ENCODE measurements around the gene KATNBL1.
"Not testable (repeated sequence)": the region's sequence is repeated elsewhere in the genome, so short reads cannot be mapped to it uniquely, and the experiment has no call there.

The KATNBL1 gene

GRCh38 chr15:34122771-34123183 lies 87.1 kb downstream of the KATNBL1 start:
- Mint-ChIP-seq H3K9me3 (no peaks in the 10 kb centered on the region), H3K4me3 (no peak overlapping the region), H3K4me1 (peaks cover 49% of the 10 kb centered on the region), H3K36me3 (ENCODE audit: low read depth) (no peaks in the 10 kb centered on the region), H3K27me3 (ENCODE audit: low read depth) (no peaks in the 10 kb centered on the region), H3K27ac (peak overlapping the region in 2 of 3 experiments; percentile 10 to 29)
- TF ChIP-seq, protein P1, sequence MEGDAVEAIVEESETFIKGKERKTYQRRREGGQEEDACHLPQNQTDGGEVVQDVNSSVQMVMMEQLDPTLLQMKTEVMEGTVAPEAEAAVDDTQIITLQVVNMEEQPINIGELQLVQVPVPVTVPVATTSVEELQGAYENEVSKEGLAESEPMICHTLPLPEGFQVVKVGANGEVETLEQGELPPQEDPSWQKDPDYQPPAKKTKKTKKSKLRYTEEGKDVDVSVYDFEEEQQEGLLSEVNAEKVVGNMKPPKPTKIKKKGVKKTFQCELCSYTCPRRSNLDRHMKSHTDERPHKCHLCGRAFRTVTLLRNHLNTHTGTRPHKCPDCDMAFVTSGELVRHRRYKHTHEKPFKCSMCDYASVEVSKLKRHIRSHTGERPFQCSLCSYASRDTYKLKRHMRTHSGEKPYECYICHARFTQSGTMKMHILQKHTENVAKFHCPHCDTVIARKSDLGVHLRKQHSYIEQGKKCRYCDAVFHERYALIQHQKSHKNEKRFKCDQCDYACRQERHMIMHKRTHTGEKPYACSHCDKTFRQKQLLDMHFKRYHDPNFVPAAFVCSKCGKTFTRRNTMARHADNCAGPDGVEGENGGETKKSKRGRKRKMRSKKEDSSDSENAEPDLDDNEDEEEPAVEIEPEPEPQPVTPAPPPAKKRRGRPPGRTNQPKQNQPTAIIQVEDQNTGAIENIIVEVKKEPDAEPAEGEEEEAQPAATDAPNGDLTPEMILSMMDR (IDR thresholded peaks at IDR 0.05; ENCODE audit: unreplicated experiment in 3 of 3): no peak

DNA sequence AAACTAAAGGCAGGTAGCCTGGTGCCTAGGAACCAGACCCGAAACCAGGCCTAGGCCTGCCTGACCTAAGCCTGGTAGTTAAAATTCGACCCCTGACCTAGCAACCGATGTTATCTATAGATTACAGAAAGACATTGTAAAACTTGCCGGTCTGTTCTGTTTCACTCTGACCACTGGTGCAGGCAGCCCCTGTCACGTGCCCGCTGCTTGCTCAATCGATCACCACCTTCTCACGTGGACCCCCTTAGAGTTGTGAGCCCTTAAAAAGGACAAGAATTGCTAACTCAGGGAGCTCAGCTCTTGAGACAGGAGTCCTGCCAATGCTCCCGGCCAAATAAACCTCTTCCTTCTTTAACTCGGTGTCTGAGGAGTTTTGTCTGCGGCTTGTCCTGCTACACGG lies 88.1 kb downstream of the KATNBL1 start:
- not testable (repeated sequence) for H3K9me3 Mint-ChIP-seq; H3K36me3 Mint-ChIP-seq (ENCODE audit: low read depth); H3K27me3 Mint-ChIP-seq (ENCODE audit: low read depth); H3K4me3 Mint-ChIP-seq
- Mint-ChIP-seq H3K27ac (peak overlapping the region in 1 of 3 experiments; percentile 7), H3K4me1 (peaks cover 54% of the 10 kb centered on the region)

GRCh38 chr15:34120420-34120819 lies 89.5 kb downstream of the KATNBL1 start:
- not testable (repeated sequence) for H3K36me3 Mint-ChIP-seq (ENCODE audit: low read depth); H3K27me3 Mint-ChIP-seq (ENCODE audit: low read depth); H3K4me3 Mint-ChIP-seq; H3K9me3 Mint-ChIP-seq
- Mint-ChIP-seq H3K27ac (peak overlapping the region in 1 of 3 experiments; percentile 2), H3K4me1 (peaks cover 42% of the 10 kb centered on the region)

DNA sequence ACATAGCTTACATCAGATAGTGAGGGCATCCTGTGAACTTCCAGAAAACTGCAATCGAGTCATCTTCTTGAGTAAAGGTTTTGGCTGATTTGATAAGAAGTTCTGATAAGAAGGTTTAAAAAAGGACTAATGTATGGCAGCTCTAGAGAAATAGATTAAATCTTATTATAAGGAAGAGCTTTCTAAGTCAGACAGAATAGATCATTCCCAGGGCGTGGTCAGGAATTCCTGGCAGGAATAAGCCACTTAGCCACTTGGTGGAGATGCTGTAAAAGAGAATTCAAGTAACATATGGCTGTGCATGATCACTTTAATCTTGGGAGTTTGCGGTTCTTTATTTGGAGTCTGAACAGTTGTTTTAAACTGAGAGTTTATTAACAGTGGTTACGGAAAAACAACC lies 90.6 kb downstream of the KATNBL1 start:
- no peaks in the 10 kb centered on the region for H3K9me3 Mint-ChIP-seq
- H3K27ac Mint-ChIP-seq: peak overlapping the region in 2 of 3 experiments; percentile 54 to 61
- peaks cover 4% of the 10 kb centered on the region for H3K27me3 Mint-ChIP-seq (ENCODE audit: low read depth)
- TF ChIP-seq, protein P1 (IDR thresholded peaks at IDR 0.05; ENCODE audit: unreplicated experiment in 3 of 3): no peak
- H3K36me3 Mint-ChIP-seq (ENCODE audit: low read depth): no peaks in the 10 kb centered on the region
- H3K4me3 Mint-ChIP-seq: no peak overlapping the region
- peaks cover 31% of the 10 kb centered on the region for H3K4me1 Mint-ChIP-seq

- Mint-ChIP-seq H3K27ac (no peak overlapping the region), H3K9me3 (no peaks in the 10 kb centered on the region), H3K36me3 (ENCODE audit: low read depth) (no peaks in the 10 kb centered on the region), H3K27me3 (ENCODE audit: low read depth) (peaks cover 4% of the 10 kb centered on the region), H3K4me1 (peaks cover 11% of the 10 kb centered on the region), H3K4me3 (no peak overlapping the region)
- TF ChIP-seq, protein P1 (IDR thresholded peaks at IDR 0.05; ENCODE audit: unreplicated experiment in 3 of 3): no peak
Observed at GRCh38 chr15:34116620-34117019, 93.3 kb downstream of the KATNBL1 start.

DNA sequence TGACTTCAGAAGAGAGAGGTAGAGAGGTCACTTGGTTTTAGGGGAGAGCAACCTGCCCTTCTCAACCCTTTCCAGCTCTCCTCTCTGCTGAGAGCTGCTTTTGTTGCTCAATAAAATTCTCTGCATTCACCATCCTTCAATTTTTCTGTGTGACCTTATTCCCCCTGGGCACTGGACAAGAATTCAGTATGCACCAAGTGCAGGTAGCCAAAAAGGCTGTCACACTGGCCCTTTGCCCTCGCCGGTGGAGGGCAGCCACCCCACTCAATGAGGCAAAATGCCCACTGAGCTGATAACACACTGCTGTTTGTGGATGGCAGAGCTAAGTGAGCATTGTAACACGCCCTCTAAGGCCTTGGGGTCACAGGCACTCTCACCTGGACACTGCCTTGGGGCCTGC lies 95.2 kb downstream of the KATNBL1 start:
- Mint-ChIP-seq H3K27ac (no peak overlapping the region), H3K4me3 (no peak overlapping the region), H3K36me3 (ENCODE audit: low read depth) (no peaks in the 10 kb centered on the region), H3K9me3 (no peaks in the 10 kb centered on the region), H3K27me3 (ENCODE audit: low read depth) (peaks cover 4% of the 10 kb centered on the region), H3K4me1 (peaks cover 17% of the 10 kb centered on the region)
- TF ChIP-seq, protein P1 (IDR thresholded peaks at IDR 0.05; ENCODE audit: unreplicated experiment in 3 of 3): no peak

GRCh38 chr15:34114215-34114614 lies 95.7 kb downstream of the KATNBL1 start:
- H3K9me3 Mint-ChIP-seq: no peaks in the 10 kb centered on the region
- peaks cover 14% of the 10 kb centered on the region for H3K4me1 Mint-ChIP-seq
- no peak overlapping the region for H3K27ac Mint-ChIP-seq
- TF ChIP-seq, protein P1 (IDR thresholded peaks at IDR 0.05; ENCODE audit: unreplicated experiment in 3 of 3): no peak
- H3K36me3 Mint-ChIP-seq (ENCODE audit: low read depth): no peaks in the 10 kb centered on the region
- H3K27me3 Mint-ChIP-seq (ENCODE audit: low read depth): peaks cover 4% of the 10 kb centered on the region
- H3K4me3 Mint-ChIP-seq: no peak overlapping the region

All from nephron (organoid).